DMS114 treated with DMSO at 0.1 percent for 48 hours (cell line): ENCODE data around the gene MCOLN3.
"Not testable (repeated sequence)": the region's sequence is repeated elsewhere in the genome, so short reads cannot be mapped to it uniquely, and the experiment has no call there.

Source experiments
- DNase-seq: peaks from one replicate; lab custom pipeline; 2025; ENCODE audit not compliant: unreplicated experiment; lab: John Stamatoyannopoulos, UW

Gene MCOLN3

DNA sequence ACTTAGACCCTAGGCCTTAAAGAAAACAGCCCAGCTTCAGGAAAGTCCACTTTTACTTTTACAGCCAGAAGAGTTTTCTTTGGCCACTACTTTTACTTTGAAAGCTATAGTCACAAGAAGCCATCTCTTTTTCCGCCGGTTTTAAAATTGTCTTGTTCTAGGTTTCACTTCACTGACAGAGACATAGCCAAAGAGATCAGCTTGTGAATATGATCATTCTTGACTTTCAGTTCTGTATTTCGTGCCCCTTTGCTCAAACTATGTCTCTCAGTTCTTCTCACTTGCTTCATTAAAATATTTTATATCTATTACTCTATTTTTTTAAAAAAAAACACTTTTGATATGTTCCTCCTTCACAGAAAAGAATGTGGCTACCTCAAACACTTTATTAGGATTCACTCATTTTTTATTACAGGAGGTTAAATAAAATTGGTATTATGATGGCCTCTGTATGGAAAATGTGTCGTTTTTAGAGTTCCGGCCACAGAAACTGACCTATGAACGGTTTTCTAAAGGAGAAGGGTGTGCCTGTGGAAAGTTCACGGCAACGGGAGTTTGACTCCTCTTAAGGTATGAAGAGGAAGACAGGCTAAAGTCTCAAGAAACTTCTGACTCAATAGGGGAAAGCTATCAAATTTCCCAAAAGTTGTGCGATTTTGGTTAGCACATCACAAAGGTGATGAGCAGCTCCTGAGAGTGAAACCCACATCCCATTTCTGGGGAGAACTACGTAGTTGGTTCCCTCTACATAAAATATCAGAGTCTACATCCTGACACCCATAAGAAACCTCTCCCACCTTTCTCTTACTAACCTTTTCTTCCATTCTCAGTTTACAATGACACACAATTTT is 52.6 kb downstream of the MCOLN3 start:
- DNase-seq: no peak

DNA sequence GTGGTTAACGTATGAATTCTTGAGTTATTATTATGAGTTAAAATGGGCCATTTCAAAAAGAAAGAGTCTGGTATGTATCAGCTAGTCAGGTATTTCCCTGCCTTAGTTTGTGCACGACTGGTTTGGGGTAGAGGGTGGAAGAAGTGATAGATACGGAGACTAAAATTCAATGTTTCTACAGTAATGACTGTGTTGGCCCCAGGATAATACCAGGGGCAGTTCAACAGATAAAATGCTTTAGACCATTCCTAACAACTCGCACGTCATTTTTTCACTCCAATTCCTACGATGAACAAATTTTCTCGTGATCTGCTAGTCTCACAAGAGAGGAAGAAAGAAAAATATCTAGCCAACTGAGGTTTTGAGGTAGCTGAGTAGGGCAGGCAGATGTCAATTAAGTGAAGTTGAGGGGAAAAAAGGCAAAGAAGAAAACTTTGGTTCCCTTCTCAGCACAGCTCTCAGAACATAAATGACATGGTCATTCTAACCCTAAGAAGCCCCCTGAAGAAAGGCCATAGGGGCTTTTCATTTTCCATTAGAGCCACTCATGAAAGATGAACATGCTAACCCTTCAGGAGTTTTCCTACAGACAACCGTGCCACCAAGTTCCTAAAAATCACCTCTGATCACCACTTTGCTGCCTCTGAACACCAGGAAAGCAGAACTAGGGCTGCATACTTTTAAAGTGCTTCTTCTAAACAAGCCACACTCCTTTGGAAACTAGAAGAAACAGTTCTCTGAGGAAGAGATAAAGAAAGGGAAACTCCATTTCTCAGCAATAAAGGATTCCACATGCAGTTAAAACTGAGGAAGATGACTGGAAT is 57.0 kb downstream of the MCOLN3 start:
- no peak for DNase-seq

DNA sequence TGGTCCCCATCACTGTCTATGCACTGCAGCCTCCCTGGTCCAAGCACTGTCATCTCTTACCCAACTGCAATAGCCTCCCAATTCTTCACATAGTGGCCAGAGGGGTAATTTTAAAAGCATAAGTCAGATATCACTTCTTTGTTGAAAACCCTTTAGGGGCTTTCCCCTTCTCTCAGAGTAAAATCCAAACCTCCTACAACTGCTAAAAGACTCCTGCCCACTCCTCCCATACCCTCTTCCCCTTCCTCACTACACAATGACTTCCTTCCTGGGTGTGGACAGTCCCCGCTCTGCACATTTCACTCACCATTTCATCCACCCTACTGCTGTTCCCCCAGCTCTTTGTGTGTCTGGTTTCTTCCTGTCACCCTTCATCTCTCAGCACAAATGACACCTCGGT is 59.7 kb downstream of the MCOLN3 start:
- no peak for DNase-seq

DNA sequence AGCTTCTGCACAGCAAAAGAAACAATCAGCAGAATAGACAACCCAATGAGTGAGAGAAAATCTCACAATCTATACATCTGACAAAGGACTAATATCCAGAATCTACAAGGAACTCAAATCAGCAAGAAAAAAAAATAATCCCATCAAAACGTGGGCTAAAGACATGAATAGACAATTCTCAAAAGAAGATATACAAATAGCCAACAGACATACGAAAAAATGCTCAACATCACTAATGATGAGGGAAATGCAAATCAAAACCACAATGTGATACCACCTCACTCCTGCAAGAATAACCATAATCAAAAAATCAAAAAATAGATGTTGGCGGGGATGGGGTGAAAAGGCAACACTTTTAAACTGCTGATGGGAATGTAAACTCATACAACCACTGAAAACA is 61.7 kb downstream of the MCOLN3 start:
- DNase-seq: not testable (repeated sequence)

DNA sequence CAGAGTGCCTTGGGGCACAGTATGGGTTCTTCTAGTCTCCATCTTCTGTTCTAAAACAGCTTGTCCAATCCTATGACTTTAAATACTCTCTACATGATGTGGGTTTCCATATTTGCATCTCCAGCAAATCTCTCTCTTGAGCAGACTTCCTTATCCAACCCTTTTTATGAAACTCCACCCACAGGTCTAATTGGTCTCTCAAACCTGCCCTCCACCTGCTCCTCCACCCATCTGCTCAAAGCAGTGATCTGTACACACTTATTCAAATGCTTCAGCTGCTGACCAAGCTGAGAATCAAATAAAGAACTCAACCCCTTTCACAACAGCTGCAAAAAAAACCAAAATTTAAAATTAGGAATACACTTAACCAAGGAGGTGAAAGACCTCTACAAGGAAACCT is 62.9 kb downstream of the MCOLN3 start:
- DNase-seq: no peak

DNA sequence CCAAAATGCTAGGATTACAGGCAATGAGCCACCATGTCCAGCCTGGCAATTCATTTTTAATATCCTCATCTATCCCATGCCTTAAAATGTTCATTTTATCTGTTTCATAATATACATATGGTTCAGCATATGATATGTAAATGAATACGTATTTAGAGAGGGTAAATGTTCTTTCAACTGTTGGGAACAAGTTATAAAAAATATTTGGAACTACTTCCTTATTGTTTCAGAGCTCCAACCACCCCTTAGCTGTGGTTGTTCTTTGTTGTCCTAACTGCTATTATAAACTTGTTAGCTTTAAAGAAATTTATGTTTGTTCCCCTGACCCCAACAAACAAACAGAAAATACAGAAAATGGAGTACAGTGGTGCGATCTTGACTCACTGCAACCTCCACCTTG is 65.9 kb downstream of the MCOLN3 start:
- DNase-seq: no peak

DNA sequence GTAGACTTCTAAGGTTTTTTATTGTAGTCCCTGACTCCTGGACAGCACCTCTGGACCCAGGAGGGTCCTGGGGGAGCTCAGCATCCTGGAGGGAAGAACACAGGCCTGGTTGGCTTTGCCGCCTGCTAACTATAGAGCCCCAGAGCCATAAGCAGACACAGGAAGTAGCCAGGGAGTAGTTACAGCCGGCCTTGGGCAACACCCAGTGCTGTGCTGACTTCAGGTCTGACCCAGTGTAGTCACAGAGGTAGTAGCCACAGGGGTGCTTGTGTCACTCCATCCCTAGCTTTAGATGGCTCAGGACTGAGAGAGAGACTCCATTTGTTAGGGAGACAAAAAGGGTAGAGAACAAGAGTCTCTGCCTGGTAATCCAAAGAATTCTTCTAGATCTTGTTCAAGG is 73.3 kb downstream of the MCOLN3 start:
- no peak for DNase-seq

DNA sequence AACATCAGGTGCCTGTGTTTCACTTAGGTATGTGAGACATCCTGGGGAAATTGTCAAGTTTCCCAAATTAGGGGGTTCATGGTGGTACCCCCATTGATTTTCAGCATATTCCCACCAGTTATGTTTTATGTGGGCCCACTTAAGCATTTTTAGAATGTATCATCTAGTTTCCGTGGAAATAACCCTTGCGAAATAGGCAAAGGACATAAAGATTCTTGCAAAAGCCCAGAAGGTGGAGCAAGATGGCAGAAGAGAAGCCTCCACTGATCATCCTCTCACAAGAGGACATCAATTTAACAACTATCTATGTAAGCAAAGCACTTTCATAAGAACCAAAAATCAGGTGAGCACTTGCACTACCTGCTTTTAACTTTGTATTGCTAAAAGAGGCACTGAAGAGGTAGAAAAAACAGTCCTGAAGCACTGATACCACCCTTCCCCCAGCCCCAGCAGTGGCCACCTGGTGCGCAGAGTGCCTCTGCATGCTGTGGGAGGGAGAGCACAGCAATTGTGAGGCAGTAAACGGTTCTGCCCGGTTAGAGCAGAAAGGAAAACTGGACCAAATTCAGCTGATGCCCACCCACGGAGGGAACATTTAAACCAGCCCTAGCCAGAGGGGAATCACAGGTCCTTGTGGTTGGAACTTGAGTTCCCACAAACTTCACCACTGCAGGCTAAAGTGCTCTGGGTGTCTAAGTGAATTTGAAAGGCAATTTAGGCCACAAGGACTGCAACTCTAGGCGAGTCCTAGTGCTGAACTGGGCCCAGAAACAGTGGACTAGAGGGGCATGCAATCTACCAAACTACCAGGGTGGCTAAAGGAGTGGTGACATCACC is 74.6 kb downstream of the MCOLN3 start:
- DNase-seq: no peak

DNA sequence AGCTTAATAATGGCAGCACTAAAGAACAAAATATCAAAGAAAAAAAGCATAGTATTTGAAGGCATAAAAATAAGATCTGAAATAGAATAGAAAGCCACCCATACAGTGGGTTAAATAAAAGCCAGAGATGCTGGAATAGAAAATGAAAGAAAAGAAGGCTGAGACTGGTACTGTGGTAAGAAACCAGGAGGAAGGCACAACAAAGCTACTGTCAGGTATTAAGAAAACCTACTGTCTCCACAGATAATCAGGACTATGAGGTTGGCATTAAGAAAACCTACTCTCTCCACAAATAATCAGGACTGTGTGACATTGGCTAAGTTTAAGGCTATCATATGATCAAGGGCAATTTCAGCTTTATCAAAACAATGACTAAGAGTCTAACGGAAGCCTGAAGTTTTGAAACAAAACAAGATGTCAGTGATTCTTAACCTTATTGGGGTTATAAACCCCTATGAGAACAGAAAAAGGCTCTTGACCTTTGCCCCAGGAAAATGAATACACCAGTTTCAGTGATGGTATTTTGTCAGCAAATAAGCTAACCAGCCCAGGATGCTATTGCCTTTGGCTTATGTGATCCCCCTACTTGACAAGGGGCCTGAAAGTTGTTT is 75.8 kb downstream of the MCOLN3 start:
- DNase-seq: no peak

DNA sequence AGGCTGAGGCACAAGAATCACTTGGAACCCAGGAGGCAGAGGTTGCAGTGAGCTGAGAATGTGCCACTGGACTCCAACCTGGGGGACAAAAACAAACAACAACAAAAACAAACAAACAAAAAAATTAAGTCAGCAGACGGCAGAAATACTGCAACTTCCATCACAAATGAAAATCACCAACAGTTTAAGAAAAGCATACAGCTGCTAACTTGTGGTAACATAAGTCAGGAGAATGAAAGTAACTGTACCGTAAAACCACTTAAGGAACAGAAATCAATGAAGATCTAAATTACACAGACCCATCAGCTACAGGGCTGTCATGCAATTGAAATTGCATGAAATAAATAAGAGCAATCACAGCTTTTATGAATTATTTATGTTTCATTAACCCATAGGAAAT is 76.3 kb downstream of the MCOLN3 start:
- no peak for DNase-seq

DNA sequence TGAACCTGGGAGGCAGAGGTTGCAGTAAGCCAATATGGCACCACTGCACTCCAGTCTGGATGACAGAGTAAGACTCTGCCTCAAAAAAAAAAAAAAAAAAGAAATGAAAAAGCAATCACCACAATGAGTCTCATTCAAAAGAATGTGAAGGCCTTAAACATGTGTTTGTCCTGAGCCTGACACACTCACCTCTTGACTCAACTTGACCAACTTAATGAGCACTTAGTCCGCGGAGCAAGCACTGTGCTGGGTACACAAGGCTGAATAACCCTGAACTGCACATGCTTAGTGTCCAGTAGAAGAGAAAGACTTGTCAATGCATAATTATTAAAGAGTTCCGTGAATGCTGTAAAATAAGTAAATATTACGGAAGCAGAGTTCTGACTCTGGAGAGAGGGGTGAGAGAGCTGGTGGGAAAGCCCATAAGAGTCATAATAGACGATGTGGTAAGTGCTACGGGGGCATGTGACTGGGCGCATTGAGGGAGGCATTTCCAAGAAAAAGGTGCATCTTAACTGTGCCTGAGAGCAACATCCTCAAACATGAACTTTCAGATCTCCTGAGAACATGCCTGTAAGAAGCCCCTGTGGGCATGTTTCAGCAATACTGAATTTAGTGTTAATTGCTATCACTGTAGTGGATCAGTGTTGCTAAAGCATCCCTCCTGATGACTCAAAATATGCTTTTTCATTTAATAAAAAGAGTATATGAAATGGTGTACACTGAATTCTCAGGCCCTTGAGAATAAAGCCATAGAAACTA is 78.6 kb downstream of the MCOLN3 start:
- no peak for DNase-seq

DNA sequence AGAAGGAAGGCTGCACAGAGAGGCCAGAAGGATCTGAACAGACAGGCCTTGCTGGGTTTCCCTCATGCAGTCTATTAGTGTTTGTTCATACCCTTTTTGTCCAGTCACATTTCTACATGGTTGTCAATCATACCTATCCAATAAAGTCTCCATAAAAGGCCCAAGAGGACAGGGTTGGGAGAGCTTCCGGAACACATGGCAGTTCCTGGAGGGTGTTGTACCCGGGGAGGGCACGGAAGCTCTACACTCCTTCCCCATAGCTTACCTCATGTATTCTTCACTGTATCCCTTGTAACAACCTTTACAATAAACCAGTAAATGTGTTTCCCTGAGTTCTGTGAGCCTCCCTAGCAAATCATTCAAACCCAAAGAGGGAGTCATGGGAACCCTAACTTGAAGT is 79.4 kb downstream of the MCOLN3 start:
- no peak for DNase-seq

DNA sequence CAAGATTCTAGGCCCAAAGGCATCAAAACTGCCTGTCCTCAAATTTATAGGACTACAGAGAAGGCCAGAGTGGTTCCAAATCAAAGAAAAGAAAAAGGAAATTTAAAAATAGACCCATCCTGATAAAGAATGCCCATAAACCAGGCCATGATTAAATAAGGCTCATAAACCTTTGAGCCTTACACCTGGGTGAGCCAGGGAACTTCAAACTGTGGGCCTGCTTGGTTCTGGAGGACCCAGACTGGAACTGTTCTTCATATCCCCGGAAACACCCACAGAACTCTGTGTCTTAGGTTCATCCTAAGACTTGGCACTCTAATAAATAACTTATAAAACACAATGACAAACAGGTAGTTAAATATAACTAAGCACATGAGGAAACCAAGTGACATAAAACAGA is 80.2 kb downstream of the MCOLN3 start:
- no peak for DNase-seq
